ENCODE measurements around the gene TRMT2B. TPM values are rescaled to one million over a fixed set of nuclear protein-coding genes. Genes with fewer than 3 reads are reported as not detected.

TRMT2B gene
- polyA plus RNA-seq, 1 experiment, result 14.2 TPM

GRCh38 chrX:100975212-100975611 is 76.7 kb downstream of the TRMT2B start:
- Histone ChIP-seq H3K27me3 (ENCODE audit: control insufficient read depth, insufficient read depth, low read length) (no peaks in the 10 kb centered on the region), H3K27ac (ENCODE audit: low read depth, low read length) (no peak overlapping the region), H3K4me3 (ENCODE audit: low read depth, low read length) (no peak overlapping the region), H3K9me3 (ENCODE audit: control insufficient read depth, insufficient read depth, low read length) (no peaks in the 10 kb centered on the region)
- DNase-seq (ENCODE audit: low read depth, low spot score), result no peak
- no peak for TF ChIP-seq CTCF (IDR thresholded peaks at IDR 0.05; ENCODE audit: low read depth, low read length)
- CTCF ChIA-PET, result no interaction called here
- POLR2A ChIA-PET, result interaction anchor here (0.6 kb wide), 1 partner anchor 81 kb away, joined by 7 read pairs; no protein-coding TSS in a partner anchor

GRCh38 chrX:100973411-100973810 is 78.5 kb downstream of the TRMT2B start:
- TF ChIP-seq CTCF (IDR thresholded peaks at IDR 0.05; ENCODE audit: low read depth, low read length), result no peak
- H3K9me3 ChIP-seq (ENCODE audit: control insufficient read depth, insufficient read depth, low read length), result no peaks in the 10 kb centered on the region
- H3K4me3 ChIP-seq (ENCODE audit: low read depth, low read length), result no peak overlapping the region
- DNase-seq (ENCODE audit: low read depth, low spot score), result no peak
- no peaks in the 10 kb centered on the region for H3K27me3 ChIP-seq (ENCODE audit: control insufficient read depth, insufficient read depth, low read length)
- POLR2A ChIA-PET, result no interaction called here
- CTCF ChIA-PET, result no interaction called here
- peak overlapping the region; percentile 52 for H3K27ac ChIP-seq (ENCODE audit: low read depth, low read length)

GRCh38 chrX:100969936-100970335 is 82.0 kb downstream of the TRMT2B start:
- CTCF ChIA-PET, result no interaction called here

GRCh38 chrX:100969408-100969807 is 82.5 kb downstream of the TRMT2B start, which contains the start of gene ARL13A:
ARL13A (plus strand) TSS chrX:100969708; CDS start chrX:100973690, 3,982 bp downstream.
- no peak for DNase-seq (ENCODE audit: low read depth, low spot score)
- Histone ChIP-seq H3K4me3 (ENCODE audit: low read depth, low read length) (no peak within 1 kb of the TSS), H3K9me3 (ENCODE audit: control insufficient read depth, insufficient read depth, low read length) (no peaks in the 10 kb centered on the region), H3K27me3 (ENCODE audit: control insufficient read depth, insufficient read depth, low read length) (no peaks in the 10 kb centered on the region), H3K27ac (ENCODE audit: low read depth, low read length) (no peak within 1 kb of the TSS)
- no peak for TF ChIP-seq CTCF (IDR thresholded peaks at IDR 0.05; ENCODE audit: low read depth, low read length)
- ChIA-PET POLR2A (no interaction called here), CTCF (no interaction called here)

More at GRCh38 chrX:100969936-100970335, 82.0 kb downstream of the TRMT2B start:
- TF ChIP-seq CTCF (IDR thresholded peaks at IDR 0.05; ENCODE audit: low read depth, low read length), result no peak
- Histone ChIP-seq H3K4me3 (ENCODE audit: low read depth, low read length) (no peak overlapping the region), H3K27me3 (ENCODE audit: control insufficient read depth, insufficient read depth, low read length) (no peaks in the 10 kb centered on the region), H3K27ac (ENCODE audit: low read depth, low read length) (no peak overlapping the region), H3K9me3 (ENCODE audit: control insufficient read depth, insufficient read depth, low read length) (no peaks in the 10 kb centered on the region)
- no peak for DNase-seq (ENCODE audit: low read depth, low spot score)
- POLR2A ChIA-PET, result no interaction called here

GRCh38 chrX:100964362-100964761 is 87.5 kb downstream of the TRMT2B start:
- ChIA-PET POLR2A (no interaction called here), CTCF (no interaction called here)
- Histone ChIP-seq H3K4me3 (ENCODE audit: low read depth, low read length) (no peak overlapping the region), H3K27ac (ENCODE audit: low read depth, low read length) (no peak overlapping the region), H3K27me3 (ENCODE audit: control insufficient read depth, insufficient read depth, low read length) (no peaks in the 10 kb centered on the region), H3K9me3 (ENCODE audit: control insufficient read depth, insufficient read depth, low read length) (no peaks in the 10 kb centered on the region)
- DNase-seq (ENCODE audit: low read depth, low spot score), result no peak
- TF ChIP-seq CTCF (IDR thresholded peaks at IDR 0.05; ENCODE audit: low read depth, low read length), result no peak

Data from AG04450 (cell line).